Smooth muscle cell (in vitro differentiated cells): ENCODE measurements around the gene SP140. TPM values are rescaled to one million over a fixed set of nuclear protein-coding genes. Genes with fewer than 3 reads are reported as not detected.

ENCODE experiments used
- DNase-seq: peaks from one replicate; lab custom pipeline; 2025; ENCODE audit not compliant: unreplicated experiment; lab: John Stamatoyannopoulos, UW
- H2AFZ ChIP-seq: fragments of 200-600 bp; sonication (generic); 2 replicates; pipeline ENCODE4 v1.6.0; 2016; ENCODE audit warnings: antibody characterized with exemption, low read depth, mild to moderate bottlenecking
- H3F3A ChIP-seq: fragments of 200-600 bp; sonication (generic); 2 replicates; pipeline ENCODE4 v1.6.0; 2017; ENCODE audit warnings: antibody characterized with exemption, low read depth
- H3K27ac ChIP-seq: fragments of 200-600 bp; sonication (generic); 2 replicates; pipeline ENCODE4 v1.5.1; 2016; ENCODE audit warnings: low read depth, mild to moderate bottlenecking
- H3K27me3 ChIP-seq: fragments of 200-600 bp; sonication (generic); 2 replicates; pipeline ENCODE4 v1.6.1; 2016; ENCODE audit warnings: low read depth, mild to moderate bottlenecking
- H3K36me3 ChIP-seq: fragments of 200-600 bp; sonication (generic); 2 replicates; pipeline ENCODE4 v1.5.1; 2016; ENCODE audit warnings: low read depth
- H3K4me1 ChIP-seq: fragments of 200-600 bp; sonication (generic); 2 replicates; pipeline ENCODE4 v1.5.1; 2016; ENCODE audit warnings: low read depth
- H3K4me2 ChIP-seq: fragments of 200-600 bp; sonication (generic); 2 replicates; pipeline ENCODE4 v1.6.0; 2016; ENCODE audit warnings: mild to moderate bottlenecking
- H3K4me3 ChIP-seq: fragments of 200-600 bp; sonication (generic); 2 replicates; pipeline ENCODE4 v1.5.1; 2016; ENCODE audit warnings: mild to moderate bottlenecking
- H3K79me2 ChIP-seq: fragments of 200-600 bp; sonication (generic); 2 replicates; pipeline ENCODE4 v1.6.0; 2016; ENCODE audit warnings: low read depth, mild to moderate bottlenecking
- H3K9ac ChIP-seq: fragments of 200-600 bp; sonication (generic); 2 replicates; pipeline ENCODE4 v1.6.0; 2016; ENCODE audit warnings: low read depth
- H3K9me3 ChIP-seq: fragments of 200-600 bp; sonication (generic); replicated peaks from 2 replicates; pipeline ENCODE4 v1.5.1; 2016; ENCODE audit warnings: low read depth
- H4K20me1 ChIP-seq: fragments of 200-600 bp; sonication (generic); 2 replicates; pipeline ENCODE4 v1.6.0; 2016; ENCODE audit warnings: low read depth
- WGBS: methylation state at CpG from one replicate; pipeline ENCODE4 v1.1.7; 2016; ENCODE audit warnings: low lambda C conversion rate; 5-methylcytosine and 5-hydroxymethylcytosine counted together
- polyA plus RNA-seq: library from polyadenylated mRNA; unstranded; fragments of >200 nt; fragmentation: Nextera tagmentation; extraction: Ambion mirVana; gene quantifications from 2 replicates; pipeline ENCODE4 v1.2.1, GENCODE V29; 2016
- total RNA-seq: library from RNA; depleted of rRNA; stranded (reverse); fragments of >200 nt; gene quantifications from 2 replicates; pipeline ENCODE4 v1.2.3, GENCODE V29; 2014
- TF ChIP-seq, protein P1 (sequence below): fragments of 200-600 bp; sonication (generic); IDR thresholded peaks from 2 replicates; pipeline ENCODE4 v1.5.1; 2017; ENCODE audit warnings: borderline replicate concordance, mild to moderate bottlenecking, antibody characterized with exemption; ENCODE audit not compliant: insufficient read depth, poor library complexity, severe bottlenecking

Gene SP140
- total and polyA plus RNA-seq, 2 experiments from 2014 or later: 0.04 TPM; not detected in 1

DNA sequence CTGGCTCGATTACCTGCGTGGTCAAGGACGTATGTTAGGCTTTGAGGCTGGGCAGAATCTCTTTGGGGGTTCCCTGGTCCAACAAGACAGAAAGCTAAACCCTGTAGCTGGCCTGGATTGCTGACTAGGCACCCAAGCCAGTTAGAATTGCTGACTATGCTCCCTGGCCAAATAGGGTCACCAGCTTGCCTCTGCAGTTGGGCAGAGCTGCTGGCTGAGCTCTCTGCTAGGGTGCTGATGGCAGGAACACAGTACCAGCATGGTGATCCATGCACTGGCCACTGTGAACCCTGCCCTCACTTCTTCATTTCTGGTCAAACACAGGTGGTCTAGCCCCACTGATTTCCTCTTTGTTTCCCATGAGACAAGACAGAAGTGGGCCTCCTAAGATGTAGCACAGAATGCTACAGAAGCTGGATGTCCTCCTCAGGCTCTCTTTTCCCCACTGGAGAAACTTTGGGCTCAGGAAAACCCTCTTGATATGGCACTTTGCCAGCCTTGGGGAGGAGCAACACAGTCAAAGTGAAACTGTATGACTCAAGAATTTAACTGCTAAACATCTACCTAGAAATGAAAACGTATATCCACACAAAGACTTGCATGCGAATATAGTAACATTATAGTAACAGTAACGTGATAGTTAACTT, 122.2 kb downstream of the SP140 start:
- no peaks in the 10 kb centered on the region for H3K36me3 ChIP-seq
- 89% methylated on average over 6 of the region's 6 CpGs for WGBS
- no peaks in the 10 kb centered on the region for H3K9me3 ChIP-seq
- no peaks in the 10 kb centered on the region for H4K20me1 ChIP-seq
- H3K9ac ChIP-seq: no peak overlapping the region
- TF ChIP-seq, protein P1, sequence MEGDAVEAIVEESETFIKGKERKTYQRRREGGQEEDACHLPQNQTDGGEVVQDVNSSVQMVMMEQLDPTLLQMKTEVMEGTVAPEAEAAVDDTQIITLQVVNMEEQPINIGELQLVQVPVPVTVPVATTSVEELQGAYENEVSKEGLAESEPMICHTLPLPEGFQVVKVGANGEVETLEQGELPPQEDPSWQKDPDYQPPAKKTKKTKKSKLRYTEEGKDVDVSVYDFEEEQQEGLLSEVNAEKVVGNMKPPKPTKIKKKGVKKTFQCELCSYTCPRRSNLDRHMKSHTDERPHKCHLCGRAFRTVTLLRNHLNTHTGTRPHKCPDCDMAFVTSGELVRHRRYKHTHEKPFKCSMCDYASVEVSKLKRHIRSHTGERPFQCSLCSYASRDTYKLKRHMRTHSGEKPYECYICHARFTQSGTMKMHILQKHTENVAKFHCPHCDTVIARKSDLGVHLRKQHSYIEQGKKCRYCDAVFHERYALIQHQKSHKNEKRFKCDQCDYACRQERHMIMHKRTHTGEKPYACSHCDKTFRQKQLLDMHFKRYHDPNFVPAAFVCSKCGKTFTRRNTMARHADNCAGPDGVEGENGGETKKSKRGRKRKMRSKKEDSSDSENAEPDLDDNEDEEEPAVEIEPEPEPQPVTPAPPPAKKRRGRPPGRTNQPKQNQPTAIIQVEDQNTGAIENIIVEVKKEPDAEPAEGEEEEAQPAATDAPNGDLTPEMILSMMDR: no peak
- no peak overlapping the region for H3K4me3 ChIP-seq
- H3K27ac ChIP-seq: no peak overlapping the region
- H3K27me3 ChIP-seq: no peaks in the 10 kb centered on the region
- no peak for DNase-seq
- H3K4me1 ChIP-seq: no peaks in the 10 kb centered on the region
- H3K4me2 ChIP-seq: no peak overlapping the region
- no peaks in the 10 kb centered on the region for H3F3A ChIP-seq
- no peaks in the 10 kb centered on the region for H3K79me2 ChIP-seq
- H2AFZ ChIP-seq: no peak overlapping the region

DNA sequence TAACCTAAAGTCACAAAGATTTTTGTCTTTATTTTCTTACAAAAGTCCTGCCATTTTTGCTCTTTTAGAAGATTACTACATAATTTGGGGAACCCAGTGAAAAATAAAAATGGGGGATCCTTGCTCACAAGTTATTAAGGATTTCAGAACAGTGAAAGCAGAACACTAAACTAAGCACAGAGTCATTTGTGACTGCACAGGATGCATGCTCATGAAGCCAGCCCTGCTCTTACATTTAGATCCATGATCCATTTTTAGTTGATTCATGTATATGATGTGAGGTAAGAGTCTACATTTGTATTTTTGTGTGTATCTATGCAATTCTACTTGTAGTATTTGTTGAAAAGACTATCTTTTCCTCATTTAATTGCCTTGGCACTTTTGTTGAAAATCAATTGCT, 123.3 kb downstream of the SP140 start:
- H3K9ac ChIP-seq: no peak overlapping the region
- H3K9me3 ChIP-seq: no peaks in the 10 kb centered on the region
- TF ChIP-seq, protein P1: no peak
- H3K27me3 ChIP-seq: no peaks in the 10 kb centered on the region
- H4K20me1 ChIP-seq: no peaks in the 10 kb centered on the region
- H3K36me3 ChIP-seq: no peaks in the 10 kb centered on the region
- H3F3A ChIP-seq: no peaks in the 10 kb centered on the region
- H3K27ac ChIP-seq: no peak overlapping the region
- no peak overlapping the region for H3K4me2 ChIP-seq
- H3K79me2 ChIP-seq: no peaks in the 10 kb centered on the region
- H3K4me1 ChIP-seq: no peaks in the 10 kb centered on the region
- H3K4me3 ChIP-seq: no peak overlapping the region
- H2AFZ ChIP-seq: no peak overlapping the region
- DNase-seq: no peak

DNA sequence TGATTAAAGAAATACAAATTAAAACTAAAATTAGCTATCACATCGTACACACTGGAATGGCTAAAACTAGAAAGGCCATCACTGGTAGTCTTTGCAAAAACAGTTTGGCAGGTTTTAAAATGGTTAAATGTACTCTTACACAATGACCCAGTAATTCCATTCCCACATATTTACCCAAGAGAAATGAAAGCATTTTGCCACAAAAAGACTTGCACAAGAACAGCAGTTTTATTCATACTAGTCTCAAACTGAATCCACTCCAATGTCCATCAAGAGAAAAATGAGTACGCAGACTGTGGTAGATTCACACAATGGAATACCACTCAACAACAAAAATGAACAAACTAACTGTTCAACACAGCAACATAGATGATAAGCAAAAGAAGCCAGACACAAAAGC, 130.5 kb downstream of the SP140 start:
- H3K4me2 ChIP-seq: no peak overlapping the region

More for the DNA sequence above, 130.5 kb downstream of the SP140 start:
- H3K9ac ChIP-seq: no peak overlapping the region
- H3F3A ChIP-seq: no peaks in the 10 kb centered on the region
- no peak for DNase-seq
- H4K20me1 ChIP-seq: no peaks in the 10 kb centered on the region
- no peaks in the 10 kb centered on the region for H3K27me3 ChIP-seq
- H3K4me1 ChIP-seq: no peaks in the 10 kb centered on the region
- no peak overlapping the region for H3K27ac ChIP-seq
- 89% methylated on average over 2 of the region's 2 CpGs for WGBS
- H2AFZ ChIP-seq: no peak overlapping the region
- H3K36me3 ChIP-seq: no peaks in the 10 kb centered on the region
- no peaks in the 10 kb centered on the region for H3K79me2 ChIP-seq
- no peaks in the 10 kb centered on the region for H3K9me3 ChIP-seq
- TF ChIP-seq, protein P1: no peak
- no peak overlapping the region for H3K4me3 ChIP-seq
